HEK293 (cell line): ENCODE results near the gene HSPG2.

Source experiments
- CTCF ChIA-PET: fragments of 350-600 bp; formaldehyde crosslinking; extraction: SDS; loops from one replicate; lab custom pipeline; 2021; ENCODE audit warnings: antibody characterized with exemption; lab: Yijun Ruan, JAX
- POLR2A ChIA-PET: fragments of 300-600 bp; formaldehyde crosslinking; extraction: SDS; loops from one replicate; lab custom pipeline; 2020; ENCODE audit warnings: antibody characterized with exemption, inconsistent platforms; lab: Yijun Ruan, JAX
- H3K27ac ChIP-seq: fragments of 200-500 bp; sonication (Bioruptor generic); 2 replicates; pipeline ENCODE4 v1.5.1; 2014; ENCODE audit warnings: low read depth, low read length, control low read depth, inconsistent platforms; ENCODE audit errors: extremely low read depth
- H3K36me3 ChIP-seq, 2 experiments: fragments of 200-500 bp in 1 of 2; sonication (Bioruptor generic) in 1 of 2; 1 replicate in 1 of 2; 2 replicates in 1 of 2; pipeline ENCODE4 v1.5.1; 2014 to 2017; ENCODE audit warnings: inconsistent platforms in 2 of 2, low read length in 2 of 2; ENCODE audit not compliant: control insufficient read depth in 2 of 2, insufficient read depth in 1 of 2
- H3K4me1 ChIP-seq: fragments of 200-500 bp; sonication (Bioruptor generic); 2 replicates; pipeline ENCODE4 v1.5.1; 2014; ENCODE audit warnings: mild to moderate bottlenecking, low read length, inconsistent platforms; ENCODE audit not compliant: control insufficient read depth, insufficient read depth
- H3K4me3 ChIP-seq: 2 replicates; pipeline ENCODE4 v1.5.1; 2011; ENCODE audit warnings: low read depth, mild to moderate bottlenecking, control low read depth, low read length, moderate library complexity
- H3K9me3 ChIP-seq: fragments of 200-500 bp; sonication (Bioruptor generic); 2 replicates; pipeline ENCODE4 v1.5.1; 2014; ENCODE audit warnings: low read depth, low read length, inconsistent platforms; ENCODE audit not compliant: control insufficient read depth, insufficient read depth
- GLI4 ChIP-seq: fragments of 450-650 bp; formaldehyde crosslinking; IDR thresholded peaks from 2 replicates; pipeline ENCODE4 v1.5.1; 2016; ENCODE audit warnings: missing biosample characterization, missing genetic modification characterization
- HOXA7 ChIP-seq: sonication (generic); formaldehyde crosslinking; IDR thresholded peaks from 2 replicates; pipeline ENCODE4 v1.8.1; 2022; ENCODE audit warnings: missing genetic modification reagents, borderline replicate concordance
- HOXD13 ChIP-seq: sonication (generic); formaldehyde crosslinking; IDR thresholded peaks from 2 replicates; pipeline ENCODE4 v1.8.0; 2022; ENCODE audit warnings: missing genetic modification reagents, borderline replicate concordance
- KLF9 ChIP-seq: fragments of 450-650 bp; formaldehyde crosslinking; IDR thresholded peaks from 2 replicates; pipeline ENCODE4 v1.5.1; 2016; ENCODE audit warnings: missing biosample characterization, missing genetic modification characterization, low read depth
- REPIN1 ChIP-seq: fragments of 450-650 bp; formaldehyde crosslinking; IDR thresholded peaks from 2 replicates; pipeline ENCODE4 v1.5.1; 2017; ENCODE audit warnings: missing biosample characterization, missing genetic modification characterization, low read depth
- WT1 ChIP-seq: fragments of 450-650 bp; formaldehyde crosslinking; IDR thresholded peaks from 2 replicates; pipeline ENCODE4 v1.5.1; 2016; ENCODE audit warnings: missing biosample characterization, missing genetic modification characterization
- ZBTB20 ChIP-seq: fragments of 450-650 bp; formaldehyde crosslinking; IDR thresholded peaks from 2 replicates; pipeline ENCODE4 v1.5.1; 2016; ENCODE audit warnings: missing biosample characterization, missing genetic modification characterization
- ZNF114 ChIP-seq: fragments of 450-650 bp; formaldehyde crosslinking; IDR thresholded peaks from 2 replicates; pipeline ENCODE4 v1.5.0; 2017; ENCODE audit warnings: missing biosample characterization, missing genetic modification characterization
- ZNF132 ChIP-seq: fragments of 450-650 bp; formaldehyde crosslinking; IDR thresholded peaks from 2 replicates; pipeline ENCODE4 v1.5.1; 2017; ENCODE audit warnings: missing biosample characterization, missing genetic modification characterization, borderline replicate concordance
- ZNF184 ChIP-seq: fragments of 450-650 bp; IDR thresholded peaks from 2 replicates; pipeline ENCODE4 v1.5.1; 2018; ENCODE audit warnings: missing biosample characterization, mild to moderate bottlenecking, missing genetic modification characterization
- ZNF266 ChIP-seq: fragments of 450-650 bp; formaldehyde crosslinking; IDR thresholded peaks from 2 replicates; pipeline ENCODE4 v1.5.1; 2016; ENCODE audit warnings: missing biosample characterization, missing genetic modification characterization, low read depth
- ZNF416 ChIP-seq: fragments of 450-650 bp; formaldehyde crosslinking; IDR thresholded peaks from 2 replicates; pipeline ENCODE4 v1.5.1; 2016; ENCODE audit warnings: missing biosample characterization, missing genetic modification characterization
- ZNF548 ChIP-seq: fragments of 450-650 bp; formaldehyde crosslinking; IDR thresholded peaks from 2 replicates; pipeline ENCODE4 v1.5.1; 2016; ENCODE audit warnings: missing biosample characterization, missing genetic modification characterization
- ZNF670 ChIP-seq: fragments of 450-650 bp; formaldehyde crosslinking; IDR thresholded peaks from 2 replicates; pipeline ENCODE4 v1.5.1; 2016; ENCODE audit warnings: missing biosample characterization, missing genetic modification characterization, low read depth
- ZNF747 ChIP-seq: fragments of 450-650 bp; formaldehyde crosslinking; IDR thresholded peaks from 2 replicates; pipeline ENCODE4 v1.5.1; 2016; ENCODE audit warnings: missing biosample characterization, missing genetic modification characterization
- ZNF791 ChIP-seq: fragments of 450-650 bp; formaldehyde crosslinking; IDR thresholded peaks from 2 replicates; pipeline ENCODE4 v1.5.1; 2016; ENCODE audit warnings: missing biosample characterization, missing genetic modification characterization
- ZNF830 ChIP-seq: fragments of 450-650 bp; IDR thresholded peaks from 2 replicates; pipeline ENCODE4 v1.5.0; 2018; ENCODE audit warnings: missing biosample characterization, missing genetic modification characterization, low read depth, mild to moderate bottlenecking, moderate library complexity
- ZSCAN23 ChIP-seq: fragments of 450-650 bp; formaldehyde crosslinking; IDR thresholded peaks from 2 replicates; pipeline ENCODE4 v1.5.1; 2016; ENCODE audit warnings: missing biosample characterization, missing genetic modification characterization
- TF ChIP-seq, protein P1 (sequence below): fragments of 450-650 bp; formaldehyde crosslinking; IDR thresholded peaks from 2 replicates; pipeline ENCODE4 v1.5.1; 2016; ENCODE audit warnings: missing biosample characterization, missing genetic modification characterization
- TF ChIP-seq, protein P2 (sequence below): IDR thresholded peaks from 2 replicates; pipeline ENCODE4 v1.6.1; 2011; ENCODE audit warnings: mild to moderate bottlenecking, low read depth, low read length, borderline replicate concordance
- TF ChIP-seq, protein P3 (sequence below): fragments of 450-650 bp; formaldehyde crosslinking; IDR thresholded peaks from 2 replicates; pipeline ENCODE4; 2016; ENCODE audit warnings: missing biosample characterization, missing genetic modification characterization
- TF ChIP-seq, protein P4 (sequence below): fragments of 450-650 bp; formaldehyde crosslinking; IDR thresholded peaks from 2 replicates; pipeline ENCODE4 v1.5.1; 2016; ENCODE audit warnings: missing biosample characterization, missing genetic modification characterization, borderline replicate concordance

HSPG2 gene

DNA sequence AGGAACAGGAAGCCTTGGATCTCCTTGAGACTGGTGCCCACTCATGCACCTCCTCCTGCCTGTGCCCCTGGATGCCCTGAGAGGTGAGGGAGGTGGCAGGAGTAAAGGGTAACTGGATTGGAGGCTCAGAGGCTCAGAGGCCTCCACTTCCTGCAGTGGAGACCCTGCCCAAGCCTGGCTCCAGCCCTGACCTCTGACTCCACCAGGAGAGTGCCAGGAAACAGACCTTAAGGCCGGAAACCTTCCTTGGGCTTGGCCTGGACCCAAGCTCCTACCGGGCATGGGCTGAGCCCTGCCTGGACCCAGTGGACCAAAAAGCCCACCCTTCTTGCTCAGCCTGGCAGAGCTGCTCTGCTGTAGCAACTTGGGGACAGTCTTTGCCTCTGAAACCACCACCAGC is 24.7 kb upstream of the HSPG2 start:
- TF ChIP-seq ZNF184, result no peak
- no peak for TF ChIP-seq HOXD13 (CRISPR knock-in tag)
- TF ChIP-seq REPIN1 (tag by site-specific recombination), result no peak
- no peak for TF ChIP-seq ZSCAN23 (tag by site-specific recombination)
- TF ChIP-seq ZNF416 (tag by site-specific recombination), result no peak
- TF ChIP-seq ZNF266, result no peak
- no peak for TF ChIP-seq ZBTB20 (tag by site-specific recombination)
- TF ChIP-seq WT1 (tag by site-specific recombination), result no peak
- TF ChIP-seq, protein P1, sequence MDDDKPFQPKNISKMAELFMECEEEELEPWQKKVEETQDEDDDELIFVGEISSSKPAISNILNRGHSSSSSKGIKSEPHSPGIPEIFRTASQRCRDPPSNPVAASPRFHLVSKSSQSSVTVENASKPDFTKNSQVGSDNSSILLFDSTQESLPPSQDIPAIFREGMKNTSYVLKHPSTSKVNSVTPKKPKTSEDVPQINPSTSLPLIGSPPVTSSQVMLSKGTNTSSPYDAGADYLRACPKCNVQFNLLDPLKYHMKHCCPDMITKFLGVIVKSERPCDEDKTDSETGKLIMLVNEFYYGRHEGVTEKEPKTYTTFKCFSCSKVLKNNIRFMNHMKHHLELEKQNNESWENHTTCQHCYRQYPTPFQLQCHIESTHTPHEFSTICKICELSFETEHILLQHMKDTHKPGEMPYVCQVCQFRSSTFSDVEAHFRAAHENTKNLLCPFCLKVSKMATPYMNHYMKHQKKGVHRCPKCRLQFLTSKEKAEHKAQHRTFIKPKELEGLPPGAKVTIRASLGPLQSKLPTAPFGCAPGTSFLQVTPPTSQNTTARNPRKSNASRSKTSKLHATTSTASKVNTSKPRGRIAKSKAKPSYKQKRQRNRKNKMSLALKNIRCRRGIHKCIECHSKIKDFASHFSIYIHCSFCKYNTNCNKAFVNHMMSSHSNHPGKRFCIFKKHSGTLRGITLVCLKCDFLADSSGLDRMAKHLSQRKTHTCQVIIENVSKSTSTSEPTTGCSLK (tag by site-specific recombination), result no peak
- TF ChIP-seq ZNF670, result no peak
- no peak for TF ChIP-seq KLF9 (tag by site-specific recombination)
- TF ChIP-seq, protein P2, sequence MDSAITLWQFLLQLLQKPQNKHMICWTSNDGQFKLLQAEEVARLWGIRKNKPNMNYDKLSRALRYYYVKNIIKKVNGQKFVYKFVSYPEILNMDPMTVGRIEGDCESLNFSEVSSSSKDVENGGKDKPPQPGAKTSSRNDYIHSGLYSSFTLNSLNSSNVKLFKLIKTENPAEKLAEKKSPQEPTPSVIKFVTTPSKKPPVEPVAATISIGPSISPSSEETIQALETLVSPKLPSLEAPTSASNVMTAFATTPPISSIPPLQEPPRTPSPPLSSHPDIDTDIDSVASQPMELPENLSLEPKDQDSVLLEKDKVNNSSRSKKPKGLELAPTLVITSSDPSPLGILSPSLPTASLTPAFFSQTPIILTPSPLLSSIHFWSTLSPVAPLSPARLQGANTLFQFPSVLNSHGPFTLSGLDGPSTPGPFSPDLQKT, result no peak
- TF ChIP-seq, protein P3, sequence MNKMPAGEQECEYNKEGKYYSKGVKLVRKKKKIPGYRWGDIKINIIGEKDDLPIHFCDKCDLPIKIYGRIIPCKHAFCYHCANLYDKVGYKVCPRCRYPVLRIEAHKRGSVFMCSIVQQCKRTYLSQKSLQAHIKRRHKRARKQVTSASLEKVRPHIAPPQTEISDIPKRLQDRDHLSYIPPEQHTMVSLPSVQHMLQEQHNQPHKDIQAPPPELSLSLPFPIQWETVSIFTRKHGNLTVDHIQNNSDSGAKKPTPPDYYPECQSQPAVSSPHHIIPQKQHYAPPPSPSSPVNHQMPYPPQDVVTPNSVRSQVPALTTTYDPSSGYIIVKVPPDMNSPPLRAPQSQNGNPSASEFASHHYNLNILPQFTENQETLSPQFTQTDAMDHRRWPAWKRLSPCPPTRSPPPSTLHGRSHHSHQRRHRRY (tag by site-specific recombination), result no peak
- TF ChIP-seq GLI4 (tag by site-specific recombination), result no peak
- TF ChIP-seq ZNF791 (tag by site-specific recombination), result no peak
- TF ChIP-seq, all 188 proteins: peak for 0
- no peak overlapping the region for H3K4me3 ChIP-seq
- CTCF ChIA-PET, result interaction anchor here (0.5 to 1.3 kb wide), 2 partner anchors 180 to 184 kb away, joined by 3 to 4 read pairs; no protein-coding TSS in a partner anchor
- H3K4me1 ChIP-seq, result peaks cover 2% of the 10 kb centered on the region; the same call in 1 of the 2 replicates
- H3K9me3 ChIP-seq, result no peaks in the 10 kb centered on the region
- POLR2A ChIA-PET, result no interaction called here
- no peaks in the 10 kb centered on the region for H3K36me3 ChIP-seq
- H3K27ac ChIP-seq, result no peak overlapping the region

DNA sequence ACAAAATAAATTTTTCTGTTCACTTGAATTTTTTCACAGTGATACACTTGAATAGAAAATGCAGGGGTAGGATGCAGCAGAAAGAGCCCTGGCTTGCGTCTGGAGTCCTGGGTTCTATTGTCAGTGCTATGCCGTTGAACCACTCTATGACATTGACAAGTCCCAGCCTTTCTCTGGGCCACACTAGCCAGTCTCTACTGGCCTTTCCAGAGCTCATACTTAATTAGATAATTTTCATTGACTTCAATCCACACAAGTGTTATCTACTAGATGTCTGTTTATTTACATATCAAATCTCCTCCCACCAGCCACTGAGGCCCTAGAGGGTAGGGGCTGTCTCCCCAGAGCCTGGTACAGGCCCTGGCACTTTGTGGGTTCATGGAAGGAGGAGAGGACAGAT is 24.2 kb upstream of the HSPG2 start:
- POLR2A ChIA-PET, result no interaction called here
- no peaks in the 10 kb centered on the region for H3K9me3 ChIP-seq
- peaks cover 6% of the 10 kb centered on the region; the same call in 1 of the 2 replicates for H3K4me1 ChIP-seq
- TF ChIP-seq ZNF747 (tag by site-specific recombination) (no peak), ZNF548 (tag by site-specific recombination) (no peak), ZNF132 (tag by site-specific recombination) (no peak), ZNF830 (tag by site-specific recombination) (no peak), HOXA7 (no peak), ZNF114 (tag by site-specific recombination) (no peak)
- TF ChIP-seq, protein P4, sequence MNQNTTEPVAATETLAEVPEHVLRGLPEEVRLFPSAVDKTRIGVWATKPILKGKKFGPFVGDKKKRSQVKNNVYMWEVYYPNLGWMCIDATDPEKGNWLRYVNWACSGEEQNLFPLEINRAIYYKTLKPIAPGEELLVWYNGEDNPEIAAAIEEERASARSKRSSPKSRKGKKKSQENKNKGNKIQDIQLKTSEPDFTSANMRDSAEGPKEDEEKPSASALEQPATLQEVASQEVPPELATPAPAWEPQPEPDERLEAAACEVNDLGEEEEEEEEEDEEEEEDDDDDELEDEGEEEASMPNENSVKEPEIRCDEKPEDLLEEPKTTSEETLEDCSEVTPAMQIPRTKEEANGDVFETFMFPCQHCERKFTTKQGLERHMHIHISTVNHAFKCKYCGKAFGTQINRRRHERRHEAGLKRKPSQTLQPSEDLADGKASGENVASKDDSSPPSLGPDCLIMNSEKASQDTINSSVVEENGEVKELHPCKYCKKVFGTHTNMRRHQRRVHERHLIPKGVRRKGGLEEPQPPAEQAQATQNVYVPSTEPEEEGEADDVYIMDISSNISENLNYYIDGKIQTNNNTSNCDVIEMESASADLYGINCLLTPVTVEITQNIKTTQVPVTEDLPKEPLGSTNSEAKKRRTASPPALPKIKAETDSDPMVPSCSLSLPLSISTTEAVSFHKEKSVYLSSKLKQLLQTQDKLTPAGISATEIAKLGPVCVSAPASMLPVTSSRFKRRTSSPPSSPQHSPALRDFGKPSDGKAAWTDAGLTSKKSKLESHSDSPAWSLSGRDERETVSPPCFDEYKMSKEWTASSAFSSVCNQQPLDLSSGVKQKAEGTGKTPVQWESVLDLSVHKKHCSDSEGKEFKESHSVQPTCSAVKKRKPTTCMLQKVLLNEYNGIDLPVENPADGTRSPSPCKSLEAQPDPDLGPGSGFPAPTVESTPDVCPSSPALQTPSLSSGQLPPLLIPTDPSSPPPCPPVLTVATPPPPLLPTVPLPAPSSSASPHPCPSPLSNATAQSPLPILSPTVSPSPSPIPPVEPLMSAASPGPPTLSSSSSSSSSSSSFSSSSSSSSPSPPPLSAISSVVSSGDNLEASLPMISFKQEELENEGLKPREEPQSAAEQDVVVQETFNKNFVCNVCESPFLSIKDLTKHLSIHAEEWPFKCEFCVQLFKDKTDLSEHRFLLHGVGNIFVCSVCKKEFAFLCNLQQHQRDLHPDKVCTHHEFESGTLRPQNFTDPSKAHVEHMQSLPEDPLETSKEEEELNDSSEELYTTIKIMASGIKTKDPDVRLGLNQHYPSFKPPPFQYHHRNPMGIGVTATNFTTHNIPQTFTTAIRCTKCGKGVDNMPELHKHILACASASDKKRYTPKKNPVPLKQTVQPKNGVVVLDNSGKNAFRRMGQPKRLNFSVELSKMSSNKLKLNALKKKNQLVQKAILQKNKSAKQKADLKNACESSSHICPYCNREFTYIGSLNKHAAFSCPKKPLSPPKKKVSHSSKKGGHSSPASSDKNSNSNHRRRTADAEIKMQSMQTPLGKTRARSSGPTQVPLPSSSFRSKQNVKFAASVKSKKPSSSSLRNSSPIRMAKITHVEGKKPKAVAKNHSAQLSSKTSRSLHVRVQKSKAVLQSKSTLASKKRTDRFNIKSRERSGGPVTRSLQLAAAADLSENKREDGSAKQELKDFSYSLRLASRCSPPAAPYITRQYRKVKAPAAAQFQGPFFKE (tag by site-specific recombination), result no peak
- CTCF ChIA-PET, result interaction anchor here (0.5 to 1.3 kb wide), 2 partner anchors 179 to 184 kb away, joined by 3 to 4 read pairs; no protein-coding TSS in a partner anchor
- no peaks in the 10 kb centered on the region for H3K36me3 ChIP-seq
- H3K4me3 ChIP-seq, result no peak overlapping the region
- no peak overlapping the region for H3K27ac ChIP-seq
